K562 (cell line): Measurements from ENCODE around the gene TTC4. TPM values are rescaled to one million over a fixed set of nuclear protein-coding genes. Genes with fewer than 3 reads are reported as not detected.

Source experiments
- ATF1 ChIP-seq, 2 experiments: fragments of 450-650 bp in 1 of 2; IDR thresholded peaks; 2 replicates each; pipeline ENCODE4 v1.6.1; 2016; ENCODE audit warnings: missing compliant biosample characterization in 1 of 2, missing genetic modification characterization in 1 of 2
- CEBPB ChIP-seq: fragments of 450-650 bp; IDR thresholded peaks from 2 replicates; pipeline ENCODE4 v1.6.1; 2016; ENCODE audit warnings: missing genetic modification characterization, missing compliant biosample characterization
- ELF1 ChIP-seq: fragments of 200-800 bp; sonication (Bioruptor generic); IDR thresholded peaks from 2 replicates; pipeline ENCODE4 v1.6.1; 2016; ENCODE audit warnings: missing genetic modification characterization, missing compliant biosample characterization
- ETS1 ChIP-seq: conservative IDR thresholded peaks from 2 replicates; pipeline ENCODE4 v1.6.1; 2011; ENCODE audit warnings: low read depth, mild to moderate bottlenecking, low read length; ENCODE audit not compliant: control insufficient read depth
- FIP1L1 ChIP-seq: fragments of 200-400 bp; formaldehyde crosslinking; IDR thresholded peaks from 2 replicates; pipeline ENCODE4 v1.6.1; 2018; ENCODE audit warnings: mild to moderate bottlenecking, low read depth, low read length; ENCODE audit not compliant: poor library complexity, severe bottlenecking
- FOXJ2 ChIP-seq: fragments of 200-800 bp; sonication (Bioruptor generic); IDR thresholded peaks from 2 replicates; pipeline ENCODE4 v1.6.1; 2016; ENCODE audit warnings: missing genetic modification characterization, missing compliant biosample characterization
- KLF1 ChIP-seq: fragments of 450-650 bp; IDR thresholded peaks from 2 replicates; pipeline ENCODE4 v1.6.1; 2016; ENCODE audit warnings: missing genetic modification characterization, missing compliant biosample characterization
- MCM5 ChIP-seq: fragments of 450-650 bp; IDR thresholded peaks from 2 replicates; pipeline ENCODE4 v1.6.1; 2016; ENCODE audit warnings: low read depth
- MGA ChIP-seq: fragments of 450-650 bp; IDR thresholded peaks from 2 replicates; pipeline ENCODE4 v1.6.1; 2016; ENCODE audit warnings: mild to moderate bottlenecking, moderate library complexity
- POLR2A ChIP-seq: fragments of 450-650 bp; conservative IDR thresholded peaks from 2 replicates; pipeline ENCODE4 v1.6.1; 2016
- POLR3A ChIP-seq: IDR thresholded peaks from 2 replicates; pipeline ENCODE4 v1.6.1; 2011; ENCODE audit warnings: borderline replicate concordance, mild to moderate bottlenecking, moderate library complexity; ENCODE audit not compliant: insufficient read length, insufficient read depth; ENCODE audit errors: extremely low read depth
- SIRT6 ChIP-seq: IDR thresholded peaks from one replicate; pipeline ENCODE4 v1.6.1; 2012; ENCODE audit warnings: low read depth, mild to moderate bottlenecking, control low read depth, inconsistent platforms, low read length, moderate library complexity
- TCF7 ChIP-seq: sonication (generic); IDR thresholded peaks from 2 replicates; pipeline ENCODE4 v1.6.1; 2016; ENCODE audit warnings: antibody characterized with exemption, borderline replicate concordance
- TEAD2 ChIP-seq: fragments of 450-650 bp; IDR thresholded peaks from 2 replicates; pipeline ENCODE4 v1.6.1; 2016; ENCODE audit warnings: missing genetic modification characterization, control low read depth, missing compliant biosample characterization
- ZNF408 ChIP-seq: fragments of 250-450 bp; sonication (Bioruptor Pico); IDR thresholded peaks from 2 replicates; pipeline ENCODE4 v1.4.0; 2020; ENCODE audit warnings: low read depth, mild to moderate bottlenecking, moderate library complexity
- ZNF583 ChIP-seq: fragments of 250-450 bp; sonication (Bioruptor Pico); IDR thresholded peaks from 2 replicates; pipeline ENCODE4 v1.4.0; 2020
- polyA plus RNA-seq, 8 experiments: library from polyadenylated mRNA; depleted of rRNA in 4 of 8; stranded (reverse) in 5 of 8; unstranded in 3 of 8; fragments of >200 nt; fragmentation: Nextera tagmentation in 2 of 8; fragmentation: Illumina TruSeq in 1 of 8; extraction: Ambion mirVana in 2 of 8; extraction: Trizol in 1 of 8; gene quantifications; 2 replicates each; pipeline versions ENCODE4 v1.2.1 to v1.2.3, GENCODE V29; 2011 to 2014; ENCODE audit warnings: inconsistent platforms in 1 of 8, missing spikeins in 1 of 8
- total RNA-seq, 7 experiments: library from RNA; depleted of rRNA in 6 of 7; stranded (reverse); fragments of >200 nt in 6 of 7; fragmentation: Illumina TruSeq in 2 of 7; extraction: Trizol in 2 of 7; gene quantifications; 2 replicates each; pipeline versions ENCODE4 v1.2.1 to v1.2.3, GENCODE V29; 2011 to 2021; ENCODE audit warnings: low replicate concordance in 1 of 7

The TTC4 gene
- total and polyA plus RNA-seq, 9 of the 15 experiments (the other 6 are each of a cell fraction or from before 2014, with no cell fraction given): 36.3 to 111 (median 54.1) TPM

- peak; percentile 95 for TF ChIP-seq ELF1 (tag)
- no peak for TF ChIP-seq ZNF408 (CRISPR knock-in tag)
- TF ChIP-seq SIRT6: no peak
- TF ChIP-seq TEAD2 (tag): no peak
- TF ChIP-seq MCM5: no peak
- no peak for TF ChIP-seq ETS1
- peak; percentile 95 for TF ChIP-seq POLR2A
- peak; percentile 55; the same call in 1 of the 2 replicates for TF ChIP-seq KLF1 (tag)
- TF ChIP-seq MGA: no peak; the same call in 1 of the 2 replicates
- TF ChIP-seq FIP1L1: no peak
- peak; percentile 53; the same call in 1 of the 2 replicates for TF ChIP-seq ZNF583 (CRISPR knock-in tag)
- no peak for TF ChIP-seq TCF7
- no peak for TF ChIP-seq POLR3A
- no peak for TF ChIP-seq FOXJ2 (tag)
- TF ChIP-seq ATF1 (CRISPR knock-in tag; IDR thresholded peaks at IDR 0.05): no peak
- TF ChIP-seq ATF1 (tag; IDR thresholded peaks at IDR 0.05): peak; percentile 94
- TF ChIP-seq CEBPB (tag): peak; percentile 81
These were observed 48.7 kb downstream of the TTC4 start, which contains the start of gene PARS2 (continued) for GRCh38 chr1:54764133-54764921.
